Measurements from ENCODE around the gene FUT8.

The FUT8 gene

GRCh38 chr14:65555358-65555757, 142.8 kb downstream of the FUT8 start:
- DNase-seq (ENCODE audit: low read depth in 3 of 3): no peak

GRCh38 chr14:65558363-65558762, 145.8 kb downstream of the FUT8 start:
- DNase-seq (ENCODE audit: low read depth in 3 of 3): no peak

- no peak for DNase-seq (ENCODE audit: low read depth in 3 of 3)
Measured at GRCh38 chr14:65560340-65561027, 148.0 kb downstream of the FUT8 start.

GRCh38 chr14:65564370-65564769, 151.8 kb downstream of the FUT8 start:
- no peak for DNase-seq (ENCODE audit: low read depth in 3 of 3)

GRCh38 chr14:65565948-65566347, 153.4 kb downstream of the FUT8 start:
- DNase-seq (ENCODE audit: low read depth in 3 of 3): no peak

- no peak for DNase-seq (ENCODE audit: low read depth in 3 of 3)
Measured at GRCh38 chr14:65566820-65567522, 154.4 kb downstream of the FUT8 start.

GRCh38 chr14:65574611-65575010, 162.1 kb downstream of the FUT8 start:
- DNase-seq (ENCODE audit: low read depth in 3 of 3): no peak

GRCh38 chr14:65575389-65575788, 162.9 kb downstream of the FUT8 start:
- DNase-seq (ENCODE audit: low read depth in 3 of 3): no peak

GRCh38 chr14:65580973-65581372, 168.4 kb downstream of the FUT8 start:
- DNase-seq (ENCODE audit: low read depth in 3 of 3): no peak

- DNase-seq (ENCODE audit: low read depth in 3 of 3): no peak
Measured at GRCh38 chr14:65581378-65581777, 168.8 kb downstream of the FUT8 start.

GRCh38 chr14:65581799-65582198, 169.3 kb downstream of the FUT8 start:
- no peak for DNase-seq (ENCODE audit: low read depth in 3 of 3)

GRCh38 chr14:65585216-65585615, 172.7 kb downstream of the FUT8 start:
- DNase-seq (ENCODE audit: low read depth in 3 of 3): no peak

- no peak for DNase-seq (ENCODE audit: low read depth in 3 of 3)
Measured at GRCh38 chr14:65588426-65589140, 176.1 kb downstream of the FUT8 start.

- DNase-seq (ENCODE audit: low read depth in 3 of 3): no peak
Measured at GRCh38 chr14:65594153-65594881, 181.8 kb downstream of the FUT8 start.

GRCh38 chr14:65594882-65595237, 182.3 kb downstream of the FUT8 start:
- no peak for DNase-seq (ENCODE audit: low read depth in 3 of 3)

- DNase-seq (ENCODE audit: low read depth in 3 of 3): no peak
Measured at GRCh38 chr14:65599375-65599774, 186.8 kb downstream of the FUT8 start.

- DNase-seq (ENCODE audit: low read depth in 3 of 3): no peak
Measured at GRCh38 chr14:65600742-65601141, 188.2 kb downstream of the FUT8 start.

- DNase-seq (ENCODE audit: low read depth in 3 of 3): no peak
Measured at GRCh38 chr14:65604535-65604934, 192.0 kb downstream of the FUT8 start.

GRCh38 chr14:65604936-65605335, 192.4 kb downstream of the FUT8 start:
- DNase-seq (ENCODE audit: low read depth in 3 of 3): no peak

- no peak for DNase-seq (ENCODE audit: low read depth in 3 of 3)
Measured at GRCh38 chr14:65606460-65606859, 193.9 kb downstream of the FUT8 start.

- DNase-seq (ENCODE audit: low read depth in 3 of 3): no peak
Measured at GRCh38 chr14:65613131-65613650, 200.7 kb downstream of the FUT8 start.

GRCh38 chr14:65618996-65619395, 206.5 kb downstream of the FUT8 start:
- no peak for DNase-seq (ENCODE audit: low read depth in 3 of 3)

All from stimulated activated CD4-positive, alpha-beta T cell treated with anti-CD3 and anti-CD28 coated beads, TNF-alpha, amount 100 ng/mL, for 48 hours (primary cell).